Prostate gland (tissue), 2 donors: ENCODE measurements around the gene NKAIN4.

Experiments used
- POLR2A ChIP-seq: fragments of 450-650 bp; IDR thresholded peaks from one replicate; pipeline ENCODE4 v1.6.1; 2016; ENCODE audit warnings: antibody characterized with exemption, mild to moderate bottlenecking
- POLR2AphosphoS5 ChIP-seq: sonication (generic); formaldehyde crosslinking; IDR thresholded peaks from one replicate; pipeline ENCODE4 v1.6.1; 2017; ENCODE audit warnings: antibody characterized with exemption
- TF ChIP-seq, protein P1 (sequence below), 4 experiments: fragments of 200-600 bp in 2 of 4; fragments of 450-650 bp in 2 of 4; sonication (generic) in 2 of 4; IDR thresholded peaks; 1 replicate in 3 of 4; 2 replicates in 1 of 4; pipeline ENCODE4 v1.5.1; 2016 to 2019; ENCODE audit warnings: antibody characterized with exemption in 4 of 4, mild to moderate bottlenecking in 2 of 4, moderate library complexity in 2 of 4

DNA sequence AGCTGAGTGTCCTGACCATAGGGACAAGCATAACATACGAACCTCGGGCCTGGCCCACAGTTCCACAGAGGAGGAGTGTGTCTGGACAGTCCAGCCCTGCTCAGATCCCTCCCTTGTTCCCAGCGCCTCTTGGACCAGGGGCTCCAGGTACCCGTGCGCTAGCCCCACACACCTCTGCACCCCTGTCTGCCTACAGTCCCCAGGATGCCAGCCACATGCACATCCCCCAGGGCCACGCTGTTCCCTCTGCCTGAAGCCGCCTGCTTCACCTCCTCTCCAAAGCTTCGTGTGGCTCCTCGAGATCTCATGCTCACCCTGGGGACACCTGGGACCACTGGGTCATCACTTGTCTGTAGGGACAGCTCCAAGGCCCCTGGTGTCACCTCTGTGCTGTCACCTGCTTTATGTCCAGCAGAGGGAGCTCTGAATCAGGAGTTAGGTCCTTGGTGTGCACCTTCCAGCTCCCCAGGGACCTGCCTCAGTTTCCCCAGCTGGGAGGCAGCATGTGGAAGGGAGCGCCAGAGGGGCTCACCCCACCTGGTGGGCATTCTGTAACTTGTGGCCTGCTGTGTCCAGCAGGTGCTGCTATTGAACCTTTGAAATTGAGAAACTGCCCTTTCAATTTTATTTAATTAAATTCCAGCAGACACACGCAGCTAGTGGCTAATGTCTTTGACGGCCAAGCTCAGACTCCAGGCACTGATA lies 31.0 kb downstream of the NKAIN4 start:
- TF ChIP-seq, protein P1, sequence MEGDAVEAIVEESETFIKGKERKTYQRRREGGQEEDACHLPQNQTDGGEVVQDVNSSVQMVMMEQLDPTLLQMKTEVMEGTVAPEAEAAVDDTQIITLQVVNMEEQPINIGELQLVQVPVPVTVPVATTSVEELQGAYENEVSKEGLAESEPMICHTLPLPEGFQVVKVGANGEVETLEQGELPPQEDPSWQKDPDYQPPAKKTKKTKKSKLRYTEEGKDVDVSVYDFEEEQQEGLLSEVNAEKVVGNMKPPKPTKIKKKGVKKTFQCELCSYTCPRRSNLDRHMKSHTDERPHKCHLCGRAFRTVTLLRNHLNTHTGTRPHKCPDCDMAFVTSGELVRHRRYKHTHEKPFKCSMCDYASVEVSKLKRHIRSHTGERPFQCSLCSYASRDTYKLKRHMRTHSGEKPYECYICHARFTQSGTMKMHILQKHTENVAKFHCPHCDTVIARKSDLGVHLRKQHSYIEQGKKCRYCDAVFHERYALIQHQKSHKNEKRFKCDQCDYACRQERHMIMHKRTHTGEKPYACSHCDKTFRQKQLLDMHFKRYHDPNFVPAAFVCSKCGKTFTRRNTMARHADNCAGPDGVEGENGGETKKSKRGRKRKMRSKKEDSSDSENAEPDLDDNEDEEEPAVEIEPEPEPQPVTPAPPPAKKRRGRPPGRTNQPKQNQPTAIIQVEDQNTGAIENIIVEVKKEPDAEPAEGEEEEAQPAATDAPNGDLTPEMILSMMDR (IDR thresholded peaks at IDR 0.05): peak; percentile 32 to 61 (median 45)
- TF ChIP-seq POLR2A (no peak), POLR2AphosphoS5 (no peak)
